HCT116 (cell line): Measurements from ENCODE around the gene IFITM1. TPM values are rescaled to one million over a fixed set of nuclear protein-coding genes. Genes with fewer than 3 reads are reported as not detected.

Experiments used
- ATAC-seq: fragments of 200-7000 bp; cut with Tn5 transposase; 2 replicates; pipeline ENCODE4 v1.9.1; 2020; ENCODE audit warnings: mild to moderate bottlenecking, moderate library complexity
- BruUV-seq: library from RNA; stranded (reverse); fragments of 400-500 nt; replicated peaks from 2 replicates; lab custom pipeline; 2021; lab: Mats Ljungman, UMichigan
- CTCF ChIA-PET: fragments of 300-600 bp; sonication (Branson Sonifier 250); formaldehyde crosslinking; loops from one replicate; lab custom pipeline; 2021; ENCODE audit warnings: antibody characterized with exemption; lab: Charles Lee
- POLR2A ChIA-PET: fragments of 300-600, 350-600 bp; sonication (Branson Sonifier 250); formaldehyde crosslinking; loops from one replicate; lab custom pipeline; 2021; ENCODE audit warnings: antibody characterized with exemption; lab: Charles Lee
- RAD21 ChIA-PET, 2 experiments: fragments of 300-600 bp; sonication (Branson Sonifier 250); formaldehyde crosslinking; loops; one replicate each; lab custom pipeline; 2023; ENCODE audit warnings: low total read pairs in 2 of 2; ENCODE audit not compliant: uncharacterized antibody in 2 of 2, unreplicated experiment in 2 of 2, low non-redundant PET in 1 of 2; lab: Charles Lee
- DNase-seq: peaks from one replicate; pipeline ENCODE4 v3.0.0-alpha.2; 2010; ENCODE audit warnings: low read depth, low spot score
- H2AFZ ChIP-seq: fragments of 200-600 bp; shearing (Covaris generic), sonication (generic); 2 replicates; pipeline ENCODE4 v1.6.1; 2017; ENCODE audit warnings: low read depth, mixed run types, mixed read lengths, antibody characterized with exemption, low read length; ENCODE audit not compliant: poor library complexity, severe bottlenecking
- H3K27ac ChIP-seq: 2 replicates; pipeline ENCODE4 v1.5.1; 2012; ENCODE audit warnings: low read depth, low read length
- H3K27me3 ChIP-seq: fragments of 200-600 bp; sonication (generic); 2 replicates; pipeline ENCODE4 v1.6.1; 2016; ENCODE audit warnings: mixed run types, low read length, mixed read lengths; ENCODE audit not compliant: insufficient read depth
- H3K36me3 ChIP-seq, 2 experiments: fragments of 200-500 bp in 1 of 2; fragments of 200-600 bp in 1 of 2; sonication (Bioruptor generic) in 1 of 2; sonication (generic) in 1 of 2; 2 replicates each; pipeline versions ENCODE4 v1.5.1 to v1.6.1; 2014 to 2016; ENCODE audit warnings: low read length in 2 of 2, inconsistent platforms in 1 of 2, mixed read lengths in 1 of 2, mixed run types in 1 of 2; ENCODE audit not compliant: insufficient read depth in 2 of 2, control insufficient read depth in 1 of 2
- H3K4me1 ChIP-seq, 2 experiments: fragments of 200-600 bp in 1 of 2; sonication (generic) in 1 of 2; 2 replicates each; pipeline versions ENCODE4 v1.5.1 to v1.6.1; 2012 to 2017; ENCODE audit warnings: low read length in 2 of 2, inconsistent platforms in 1 of 2, mild to moderate bottlenecking in 1 of 2, mixed read lengths in 1 of 2, mixed run types in 1 of 2, moderate library complexity in 1 of 2; ENCODE audit not compliant: insufficient read depth in 2 of 2, control insufficient read depth in 1 of 2
- H3K4me2 ChIP-seq: fragments of 200-600 bp; sonication (generic); 2 replicates; pipeline ENCODE4 v1.6.1; 2017; ENCODE audit warnings: mixed run types, low read length, mixed read lengths
- H3K4me3 ChIP-seq, 2 experiments: fragments of 200-600 bp in 1 of 2; sonication (generic) in 1 of 2; replicated peaks in 1 of 2; 2 replicates each; pipeline ENCODE4 v1.5.1; 2011 to 2016; ENCODE audit warnings: low read length in 2 of 2, control low read depth in 1 of 2, low read depth in 1 of 2, mild to moderate bottlenecking in 1 of 2, mixed read lengths in 1 of 2, mixed run types in 1 of 2
- H3K79me2 ChIP-seq: fragments of 200-600 bp; sonication (generic); 2 replicates; pipeline ENCODE4 v1.6.1; 2017; ENCODE audit warnings: mild to moderate bottlenecking, mixed run types, low read length, moderate library complexity, mixed read lengths; ENCODE audit not compliant: insufficient read depth
- H3K9ac ChIP-seq: fragments of 200-600 bp; sonication (generic); 2 replicates; pipeline ENCODE4 v1.6.1; 2016; ENCODE audit warnings: low read length, mixed read lengths
- H3K9me2 ChIP-seq: fragments of 200-600 bp; sonication (generic), shearing (Covaris generic); 2 replicates; pipeline ENCODE4 v1.6.1; 2017; ENCODE audit warnings: mixed run types, mild to moderate bottlenecking, moderate library complexity; ENCODE audit not compliant: insufficient read depth
- H3K9me3 ChIP-seq, 2 experiments: fragments of 200-500 bp in 1 of 2; fragments of 200-600 bp in 1 of 2; sonication (Bioruptor generic) in 1 of 2; sonication (generic) in 1 of 2; 2 replicates each; pipeline ENCODE4 v1.6.1; 2014 to 2017; ENCODE audit warnings: low read length in 2 of 2, mixed read lengths in 2 of 2, inconsistent platforms in 1 of 2, low read depth in 1 of 2, mild to moderate bottlenecking in 1 of 2, mixed run types in 1 of 2, moderate library complexity in 1 of 2; ENCODE audit not compliant: control insufficient read depth in 1 of 2, insufficient read depth in 1 of 2
- H4K20me1 ChIP-seq: fragments of 200-600 bp; sonication (generic), shearing (Covaris generic); 2 replicates; pipeline ENCODE4 v1.6.1; 2017; ENCODE audit warnings: mixed run types, mild to moderate bottlenecking, moderate library complexity; ENCODE audit not compliant: insufficient read depth
- ATF3 ChIP-seq: IDR thresholded peaks from 2 replicates; pipeline ENCODE4 v1.6.1; 2012
- CTCF ChIP-seq, 3 experiments: fragments of 200-600 bp in 1 of 3; sonication (generic) in 1 of 3; IDR thresholded peaks in 2 of 3; conservative IDR thresholded peaks in 1 of 3; 2 replicates each; pipeline ENCODE4 v1.5.1; 2012 to 2017; ENCODE audit warnings: low read depth in 2 of 3, low read length in 2 of 3, antibody characterized with exemption in 1 of 3, borderline replicate concordance in 1 of 3, control low read depth in 1 of 3, mild to moderate bottlenecking in 1 of 3, mixed read lengths in 1 of 3, mixed run types in 1 of 3, moderate library complexity in 1 of 3; ENCODE audit not compliant: insufficient read depth in 1 of 3
- ELF1 ChIP-seq: IDR thresholded peaks from 2 replicates; pipeline ENCODE4 v1.6.1; 2012; ENCODE audit warnings: low read depth, borderline replicate concordance
- EZH2 ChIP-seq: fragments of 200-600 bp; sonication (generic); IDR thresholded peaks from 2 replicates; pipeline ENCODE4 v1.6.1; 2017; ENCODE audit warnings: antibody characterized with exemption, mixed run types
- EZH2phosphoT487 ChIP-seq: fragments of 200-600 bp; IDR thresholded peaks from 2 replicates; pipeline ENCODE4 v1.6.1; 2018; ENCODE audit warnings: antibody characterized with exemption, borderline replicate concordance
- JUND ChIP-seq: IDR thresholded peaks from 2 replicates; pipeline ENCODE4 v1.6.1; 2012
- POLR2A ChIP-seq: IDR thresholded peaks from 2 replicates; pipeline ENCODE4 v1.7.0; 2011; ENCODE audit warnings: borderline replicate concordance; ENCODE audit not compliant: insufficient read depth, insufficient read length; ENCODE audit errors: extremely low read depth
- RAD21 ChIP-seq: IDR thresholded peaks from 2 replicates; pipeline ENCODE4 v1.6.1; 2012; ENCODE audit warnings: low read depth, mild to moderate bottlenecking
- SP1 ChIP-seq: IDR thresholded peaks from 2 replicates; pipeline ENCODE4 v1.6.1; 2012; ENCODE audit warnings: low read depth
- TCF7L2 ChIP-seq: IDR thresholded peaks from 2 replicates; pipeline ENCODE4 v1.7.0; 2011; ENCODE audit warnings: borderline replicate concordance, inconsistent platforms; ENCODE audit not compliant: insufficient read depth, insufficient read length; ENCODE audit errors: extremely low read depth
- YY1 ChIP-seq: IDR thresholded peaks from 2 replicates; pipeline ENCODE4 v1.6.1; 2011; ENCODE audit warnings: low read length, low read depth, moderate library complexity, mild to moderate bottlenecking; ENCODE audit not compliant: insufficient replicate concordance; ENCODE audit errors: extremely low read depth
- ZBTB33 ChIP-seq: IDR thresholded peaks from 2 replicates; pipeline ENCODE4 v1.6.1; 2011; ENCODE audit warnings: mild to moderate bottlenecking, low read length, moderate library complexity; ENCODE audit not compliant: insufficient replicate concordance; ENCODE audit errors: extremely low read depth
- ZNF274 ChIP-seq: fragments of 200-500 bp; sonication (Bioruptor generic); IDR thresholded peaks from 2 replicates; pipeline ENCODE4 v1.6.1; 2014; ENCODE audit warnings: mild to moderate bottlenecking, low read depth, low read length, inconsistent platforms
- intact Hi-C: fragments of 100-400 bp; cut with micrococcal nuclease; formaldehyde crosslinking; loops from 2 replicates; pipeline ENCODE4 v1.10.0; 2022
- total RNA-seq: library from RNA; stranded (reverse); gene quantifications from one replicate; pipeline ENCODE4 v1.2.1, GENCODE V29; 2021; ENCODE audit not compliant: unreplicated experiment

The IFITM1 gene
- total RNA-seq, 1 experiment from 2014 or later: 6.1 TPM

- TF ChIP-seq ZBTB33: no peak
- no peak for TF ChIP-seq JUND
- no peak for TF ChIP-seq YY1
- TF ChIP-seq SP1: no peak
- no peak for TF ChIP-seq POLR2A
- no peak for TF ChIP-seq EZH2phosphoT487
- no peak for TF ChIP-seq ELF1
- TF ChIP-seq EZH2: no peak
Measured at GRCh38 chr11:360326-361280, 46.8 kb downstream of the IFITM1 start (continued).

GRCh38 chr11:362642-363442 lies 49.0 kb downstream of the IFITM1 start:
- H3K27me3 ChIP-seq: no peaks in the 10 kb centered on the region
- no peak overlapping the region for H2AFZ ChIP-seq
- no peak for DNase-seq
- no peak overlapping the region for H3K4me2 ChIP-seq
- peaks cover 8% of the 10 kb centered on the region in 2 experiments; a peak in 2 of 4 replicates for H3K9me3 ChIP-seq
- no peaks in the 10 kb centered on the region for H3K9me2 ChIP-seq
- RAD21 ChIA-PET: interaction anchor here in 1 of 2 experiments (1.0 kb wide), 1 partner anchor 8 kb away, joined by 3 read pairs; no protein-coding TSS in a partner anchor
- BruUV-seq: no TSS peak
- ATAC-seq: no peak
- CTCF ChIA-PET: interaction anchor here (1.1 to 1.7 kb wide), 2 partner anchors 27 to 57 kb away, joined by 4 to 7 read pairs; no protein-coding TSS in a partner anchor
- peaks cover 0 to 7% of the 10 kb centered on the region in 2 experiments; a peak in 1 of 4 replicates for H3K4me1 ChIP-seq
- intact Hi-C loops: no loop called here
- H3K36me3 ChIP-seq: no peaks in the 10 kb centered on the region
- H3K4me3 ChIP-seq: no peak overlapping the region
- H3K79me2 ChIP-seq: no peaks in the 10 kb centered on the region
- H4K20me1 ChIP-seq: no peaks in the 10 kb centered on the region
- no peak overlapping the region for H3K27ac ChIP-seq
- POLR2A ChIA-PET: no interaction called here
- no peak overlapping the region for H3K9ac ChIP-seq
- TF ChIP-seq ZNF274: no peak
- TF ChIP-seq CTCF (IDR thresholded peaks at IDR 0.05 in 2 of 3, conservative IDR thresholded peaks at IDR 0.05 in 1 of 3; ENCODE audit: borderline replicate concordance in 1 of 3, insufficient read depth in 1 of 3, low read depth in 2 of 3, low read length in 2 of 3): no peak
- no peak for TF ChIP-seq POLR2A
- TF ChIP-seq EZH2: no peak
- TF ChIP-seq TCF7L2: no peak
- no peak for TF ChIP-seq RAD21
- TF ChIP-seq ATF3: no peak
- no peak for TF ChIP-seq ELF1
